Heart right ventricle (tissue), 16 donors: ENCODE results near the gene MPV17. TPM values are rescaled to one million over a fixed set of nuclear protein-coding genes. Genes with fewer than 3 reads are reported as not detected.
"Not testable (repeated sequence)": the region's sequence is repeated elsewhere in the genome, so short reads cannot be mapped to it uniquely, and the experiment has no call there.

Experiments used
- ATAC-seq, 8 donors: fragments of 200-7000 bp; cut with Tn5 transposase; one replicate each; pipeline ENCODE4 v1.9.1; 2020; ENCODE audit warnings: mild to moderate bottlenecking in 8 of 8, moderate library complexity in 8 of 8, moderate number of reproducible peaks in 1 of 8
- DNase-seq, 2 donors: peaks; one replicate each; pipeline ENCODE4 v3.0.0-alpha.2; 2020
- H3K27ac ChIP-seq, 10 donors: fragments of 200-600 bp; sonication (generic) in 2 of 10; one replicate each; pipeline versions ENCODE4 v1.5.0 to v1.8.0; 2020 to 2022; ENCODE audit warnings: mild to moderate bottlenecking in 3 of 10
- H3K27me3 ChIP-seq, 7 donors: fragments of 200-600 bp; one replicate each; pipeline ENCODE4 v1.8.0; 2021 to 2022; ENCODE audit warnings: mild to moderate bottlenecking in 2 of 7
- H3K36me3 ChIP-seq, 9 donors: fragments of 200-600 bp; sonication (generic) in 1 of 9; one replicate each; pipeline versions ENCODE4 v1.5.0 to v1.8.0; 2020 to 2022; ENCODE audit warnings: mild to moderate bottlenecking in 2 of 9
- H3K4me1 ChIP-seq, 9 donors: fragments of 200-600 bp; sonication (generic) in 1 of 9; one replicate each; pipeline versions ENCODE4 v1.5.0 to v1.8.0; 2020 to 2022; ENCODE audit warnings: mild to moderate bottlenecking in 4 of 9
- H3K4me3 ChIP-seq, 10 donors: fragments of 200-600 bp; sonication (generic) in 2 of 10; one replicate each; pipeline versions ENCODE4 v1.5.0 to v1.8.0; 2020 to 2022; ENCODE audit warnings: mild to moderate bottlenecking in 7 of 10, moderate library complexity in 2 of 10
- H3K9me3 ChIP-seq, 11 donors: fragments of 200-600 bp in 10 of 11; sonication (generic) in 2 of 11; one replicate each; pipeline versions ENCODE4 v1.5.0 to v1.8.0; 2013 to 2022; ENCODE audit warnings: mild to moderate bottlenecking in 2 of 11, control low read depth in 1 of 11, moderate library complexity in 1 of 11
- CTCF ChIP-seq, 9 donors: fragments of 200-600 bp; sonication (generic) in 2 of 9; IDR thresholded peaks; one replicate each; pipeline versions ENCODE4 v1.5.0 to v1.8.0; 2021 to 2022; ENCODE audit warnings: antibody characterized with exemption in 9 of 9, mild to moderate bottlenecking in 5 of 9, moderate library complexity in 1 of 9
- WGBS, 2 donors: extraction: QIAGEN DNeasy Blood & Tissue Kit; methylation state at CpG; one replicate each; pipeline ENCODE4 v1.1.7; 2013; ENCODE audit warnings: inconsistent platforms in 1 of 2; 5-methylcytosine and 5-hydroxymethylcytosine counted together
- intact Hi-C, 10 donors: fragments of 100-400 bp; cut with DNase I; formaldehyde crosslinking; loops; one replicate each; pipeline versions ENCODE4 v1.11.1 to v1.14.2; 2022
- polyA plus RNA-seq, 2 donors: library from polyadenylated mRNA; stranded (reverse); fragments of 200-250 nt; gene quantifications; one replicate each; pipeline ENCODE4 v1.2.3, GENCODE V29; 2013
- total RNA-seq, 10 donors: library from RNA; stranded (reverse); fragmentation: NEBNext Ultra II Directional in 3 of 10; extraction: Animal tissue kit (Norgen Biotek cat#: 25700) in 3 of 10; gene quantifications; one replicate each; pipeline versions ENCODE4 v1.2.1 to v1.2.4, GENCODE V29; 2021 to 2023
- donor health status: Arrhythmogenic right ventricular cardiomyopathy.
- donor health status: ischemic (EF 13 %, LVEDD 7.1; RV severe dilation, severe dysfunction).
- donor health status: healthy with polysubstance abuse.
- donor health status: DM: no; HTN: yes; CAD: no.
- donor health status: DM: no; HTN: no; CAD: no.
- donor health status: ischemic (EF 25% LVEDD 6.9; RV normal size, moderate dysfunction).
- donor health status: ischemic (EF 25% LVEDD 5.7; RV mildly dilated, moderate dysfunction).
- donor health status: healthy.
- donor health status: DM: yes; HTN: yes; CAD: no.
- donor health status: Ischemic cardiomyopathy.
- donor health status: ischemic (EF 35%, LVEDD 5.7; RV mildly dilated, moderate dysfunction).
- donor health status: nonischemic (EF 11% LVEDD 7.7; RV severe dilation, severe dysfunction).
- donor health status: DM: yes; HTN: yes; CAD: no.
- donor health status: PGD.
- donor health status: ischemic (EF 29% LVEDD 5.4; RV normal size, mild dysfunction).
- donor health status: nonischemic (EF 23%, LVEDD 6.1; RV moderate dilation, normal function).

The MPV17 gene
- total and polyA plus RNA-seq, 12 donors: 40.8 to 220 (median 69.1) TPM

GRCh38 chr2:27324720-27325119 lies 1.8 kb upstream of the MPV17 start:
- ATAC-seq (no peak), DNase-seq (no peak)
- intact Hi-C loops: loop anchor here in 3 of 10 donors (5.0 kb wide), 2 partner anchors 33 to 48 kb away; partner anchors contain the start of genes EIF2B4 (in 2 of the 3), SNX17 (in 2 of the 3) and GTF3C2 (in 1 of the 3)
- Histone ChIP-seq H3K27me3 (no peaks in the 10 kb centered on the region), H3K27ac (peak overlapping the region in 6 of 10 donors; percentile 90 to 98 (median 97)), H3K4me3 (no peak overlapping the region), H3K4me1 (peaks cover 6 to 39% (median 30%) of the 10 kb centered on the region in 9 donors), H3K36me3 (peaks cover 0 to 48% (median 36%) of the 10 kb centered on the region in 9 donors), H3K9me3 (no peaks in the 10 kb centered on the region)
- WGBS, 2 donors: 92 to 94% methylated on average over 5 of the region's 5 CpGs
- no peak for TF ChIP-seq CTCF (IDR thresholded peaks at IDR 0.05)

- Histone ChIP-seq H3K27ac (peak overlapping the region; percentile 78 to 98 (median 95)), H3K27me3 (no peaks in the 10 kb centered on the region), H3K4me3 (peak overlapping the region; percentile 29 to 87 (median 76)), H3K4me1 (peaks cover 6 to 41% (median 30%) of the 10 kb centered on the region in 9 donors), H3K36me3 (peaks cover 0 to 38% (median 27%) of the 10 kb centered on the region in 9 donors), H3K9me3 (no peaks in the 10 kb centered on the region)
- peak in 1 of 8 donors; percentile 3 for ATAC-seq
- no peak for TF ChIP-seq CTCF (IDR thresholded peaks at IDR 0.05)
- DNase-seq: no peak
- intact Hi-C loops: loop anchor here in 5 of 10 donors (2.0 to 5.0 kb wide), 3 partner anchors 33 to 49 kb away; partner anchors contain the start of genes GTF3C2 (in 4 of the 5), EIF2B4 (in 2 of the 5) and SNX17 (in 2 of the 5)
- 21 to 22% methylated on average over 5 of the region's 5 CpGs for WGBS, 2 donors
Measured at GRCh38 chr2:27323596-27324285, 844 bp upstream of the MPV17 start.

GRCh38 chr2:27322301-27322765 lies 564 bp downstream of the MPV17 start:
- H3K4me1 ChIP-seq: peaks cover 6 to 41% (median 30%) of the 10 kb centered on the region in 9 donors
- H3K9me3 ChIP-seq: no peaks in the 10 kb centered on the region
- WGBS, 2 donors: 4% methylated on average over 10 of the region's 10 CpGs
- H3K27me3 ChIP-seq: no peaks in the 10 kb centered on the region
- peak; percentile 16 to 60 (median 38) for ATAC-seq
- intact Hi-C loops: loop anchor here in 5 of 10 donors (2.0 to 5.0 kb wide), 3 partner anchors 34 to 50 kb away; partner anchors contain the start of genes GTF3C2 (in 4 of the 5), EIF2B4 (in 2 of the 5) and SNX17 (in 2 of the 5)
- peak overlapping the region; percentile 29 to 87 (median 76) for H3K4me3 ChIP-seq
- H3K27ac ChIP-seq: peak overlapping the region in 9 of 10 donors; percentile 78 to 98 (median 96)
- H3K36me3 ChIP-seq: peaks cover 0 to 31% (median 16%) of the 10 kb centered on the region in 9 donors
- no peak for DNase-seq
- no peak for TF ChIP-seq CTCF (IDR thresholded peaks at IDR 0.05)

GRCh38 chr2:27320958-27321543 lies 1.8 kb downstream of the MPV17 start:
- ATAC-seq (peak; percentile 26 to 83 (median 76)), DNase-seq (peak; percentile 63 to 76)
- Histone ChIP-seq H3K27ac (peak overlapping the region in 9 of 10 donors; percentile 27 to 98 (median 96)), H3K9me3 (no peaks in the 10 kb centered on the region), H3K27me3 (no peaks in the 10 kb centered on the region), H3K4me3 (no peak overlapping the region), H3K4me1 (peaks cover 9 to 50% (median 31%) of the 10 kb centered on the region in 9 donors), H3K36me3 (peaks cover 0 to 27% (median 3%) of the 10 kb centered on the region in 9 donors)
- intact Hi-C loops: loop anchor here in 3 of 10 donors (5.0 kb wide), 2 partner anchors 36 to 51 kb away; partner anchors contain the start of genes EIF2B4 (in 2 of the 3), SNX17 (in 2 of the 3) and GTF3C2 (in 1 of the 3)
- WGBS, 2 donors: 30 to 40% methylated on average over 8 of the region's 8 CpGs
- TF ChIP-seq CTCF (IDR thresholded peaks at IDR 0.05): peak; percentile 17 to 56 (median 31)

- not testable (repeated sequence) for DNase-seq, H3K4me3 ChIP-seq, H3K9me3 ChIP-seq, H3K27me3 ChIP-seq, ATAC-seq
- peaks cover 9 to 50% (median 31%) of the 10 kb centered on the region in 9 donors for H3K4me1 ChIP-seq
- peaks cover 0 to 26% (median 0%) of the 10 kb centered on the region in 9 donors for H3K36me3 ChIP-seq
- H3K27ac ChIP-seq: peak overlapping the region in 1 of 10 donors; percentile 96
- intact Hi-C loops: loop anchor here in 4 of 10 donors (5.0 to 10.0 kb wide), 3 partner anchors 37 to 475 kb away; partner anchors contain the start of genes EIF2B4 (in 2 of the 4), SNX17 (in 2 of the 4), DPYSL5 (in 1 of the 4) and GTF3C2 (in 1 of the 4)
- WGBS, 2 donors: 95% methylated on average over 15 of the region's 15 CpGs
Measured at GRCh38 chr2:27319839-27320238, 3.1 kb downstream of the MPV17 start.
